HG02938 (cell line): ENCODE measurements around the gene SIM2.

ENCODE experiments used
- ATAC-seq: cut with Tn5 transposase; IDR thresholded peaks from one replicate; pipeline ENCODE4 v1.9.1; 2021; ENCODE audit warnings: mild to moderate bottlenecking, moderate library complexity; ENCODE audit not compliant: unreplicated experiment

Gene SIM2

GRCh38 chr21:36733857-36734256 lies 34.9 kb downstream of the SIM2 start:
- no peak for ATAC-seq

GRCh38 chr21:36734367-36735200 lies 35.7 kb downstream of the SIM2 start:
- no peak for ATAC-seq

- no peak for ATAC-seq
Measured at GRCh38 chr21:36735201-36735515, 36.2 kb downstream of the SIM2 start.

GRCh38 chr21:36735724-36736320 lies 36.9 kb downstream of the SIM2 start:
- no peak for ATAC-seq

- ATAC-seq = no peak
Measured at GRCh38 chr21:36738489-36739126, 39.7 kb downstream of the SIM2 start.

GRCh38 chr21:36741506-36741905 lies 42.6 kb downstream of the SIM2 start:
- ATAC-seq = no peak

GRCh38 chr21:36743008-36743407 lies 44.1 kb downstream of the SIM2 start:
- ATAC-seq = no peak

GRCh38 chr21:36743446-36743845 lies 44.5 kb downstream of the SIM2 start:
- ATAC-seq = no peak

GRCh38 chr21:36744190-36744559 lies 45.3 kb downstream of the SIM2 start:
- no peak for ATAC-seq

GRCh38 chr21:36744560-36745231 lies 45.8 kb downstream of the SIM2 start:
- no peak for ATAC-seq

- ATAC-seq = no peak
Measured at GRCh38 chr21:36745459-36745858, 46.5 kb downstream of the SIM2 start.

GRCh38 chr21:36747041-36747814 lies 48.3 kb downstream of the SIM2 start:
- no peak for ATAC-seq

- no peak for ATAC-seq
Measured at GRCh38 chr21:36747815-36748383, 49.0 kb downstream of the SIM2 start.

GRCh38 chr21:36749935-36750575 lies 51.1 kb downstream of the SIM2 start:
- no peak for ATAC-seq

GRCh38 chr21:36750576-36750959 lies 51.7 kb downstream of the SIM2 start:
- ATAC-seq = no peak

GRCh38 chr21:36751383-36751782 lies 52.5 kb downstream of the SIM2 start:
- ATAC-seq = no peak

- no peak for ATAC-seq
Measured at GRCh38 chr21:36753556-36753955, 54.6 kb downstream of the SIM2 start.

GRCh38 chr21:36754241-36754898 lies 55.5 kb downstream of the SIM2 start:
- no peak for ATAC-seq

GRCh38 chr21:36756527-36756926 lies 57.6 kb downstream of the SIM2 start:
- no peak for ATAC-seq

GRCh38 chr21:36757196-36757595 lies 58.3 kb downstream of the SIM2 start:
- no peak for ATAC-seq
